GM19023 (cell line): ENCODE data around the gene ADAMTS6.

Experiments used
- ATAC-seq: cut with Tn5 transposase; IDR thresholded peaks from one replicate; pipeline ENCODE4 v1.9.1; 2021; ENCODE audit warnings: mild to moderate bottlenecking, moderate library complexity; ENCODE audit not compliant: unreplicated experiment

ADAMTS6 gene

DNA sequence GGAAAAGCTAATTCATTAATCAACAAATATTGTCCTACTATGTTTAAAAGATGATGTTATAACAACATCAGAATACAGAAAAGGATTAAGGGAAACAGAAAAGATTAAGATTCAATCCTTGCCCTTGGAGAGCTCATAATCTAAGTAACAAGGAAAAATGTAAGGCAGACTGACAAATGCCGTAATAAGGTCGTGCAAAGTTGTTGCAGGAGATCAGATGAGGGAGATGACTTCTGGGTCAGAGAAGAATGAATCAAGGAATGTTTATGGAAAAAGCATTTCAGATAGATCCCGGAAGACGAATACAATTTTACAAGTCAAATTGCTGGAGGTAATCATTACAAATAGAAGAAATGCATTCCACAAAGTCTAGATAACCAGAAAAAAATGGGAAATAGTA lies 6.4 kb downstream of the ADAMTS6 start:
- ATAC-seq, result no peak

DNA sequence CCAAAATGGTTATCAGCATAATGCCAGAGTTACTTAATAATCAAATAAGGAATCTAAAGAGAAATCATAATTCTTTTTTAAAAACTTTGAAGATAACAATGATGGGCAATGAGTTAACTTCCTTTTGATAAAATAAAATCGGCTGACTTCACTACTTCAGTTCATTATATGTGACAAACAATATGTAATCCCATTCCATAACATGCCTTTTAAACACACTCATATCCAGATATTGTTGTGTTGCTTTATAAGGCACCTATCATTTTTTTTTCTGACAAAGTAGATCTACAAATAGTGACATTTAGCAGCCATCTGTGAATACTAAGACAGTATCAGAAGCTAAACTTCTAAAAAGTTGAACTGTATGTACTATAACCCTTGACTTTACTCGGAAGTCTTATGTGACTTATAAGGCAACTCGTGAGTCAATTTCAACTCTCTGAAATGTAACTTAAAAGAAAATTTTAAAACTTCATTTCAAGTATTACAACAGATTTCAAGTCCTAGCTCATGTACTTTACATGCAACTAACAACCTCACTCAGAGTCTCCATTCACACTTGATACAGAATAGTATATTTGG lies 7.5 kb downstream of the ADAMTS6 start:
- no peak for ATAC-seq

- no peak for ATAC-seq
Observed at GRCh38 chr5:65468633-65469032, 13.1 kb downstream of the ADAMTS6 start.

DNA sequence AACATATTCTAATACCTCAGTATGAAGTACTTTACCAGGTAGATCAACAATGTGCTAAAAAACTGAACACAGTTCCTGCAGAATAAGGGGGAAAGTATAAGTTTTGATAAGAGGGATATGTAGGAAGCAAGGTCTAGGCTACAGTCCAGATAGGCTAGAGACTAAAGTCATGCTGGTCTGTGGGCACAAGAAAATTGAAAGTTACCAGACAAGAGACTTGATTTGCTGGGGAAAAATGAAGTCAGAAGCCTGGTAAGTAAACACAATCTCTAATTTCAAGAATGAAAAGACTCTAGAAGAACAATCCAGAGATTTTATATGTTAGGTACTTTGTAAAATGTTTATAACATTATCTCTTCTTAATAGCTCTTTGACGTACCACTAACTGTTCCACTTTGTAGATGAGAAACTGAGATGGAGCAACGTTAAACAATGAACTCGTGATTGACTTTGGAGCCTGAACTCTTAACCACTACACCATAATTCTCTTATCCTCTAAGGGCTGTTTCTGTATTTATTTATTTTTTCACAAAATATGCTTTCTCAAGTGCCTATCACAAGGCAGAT lies 19.5 kb downstream of the ADAMTS6 start:
- ATAC-seq, result no peak

- ATAC-seq, result no peak
Observed at GRCh38 chr5:65461490-65461889, 20.2 kb downstream of the ADAMTS6 start.

- ATAC-seq, result no peak
Observed at GRCh38 chr5:65459995-65460394, 21.7 kb downstream of the ADAMTS6 start.

- no peak for ATAC-seq
Observed at GRCh38 chr5:65455064-65455463, 26.7 kb downstream of the ADAMTS6 start.

GRCh38 chr5:65451436-65451835 lies 30.3 kb downstream of the ADAMTS6 start:
- ATAC-seq, result no peak

- no peak for ATAC-seq
Observed at GRCh38 chr5:65446682-65447081, 35.0 kb downstream of the ADAMTS6 start.

GRCh38 chr5:65441800-65442199 lies 39.9 kb downstream of the ADAMTS6 start:
- ATAC-seq, result no peak

- no peak for ATAC-seq
Observed at GRCh38 chr5:65440456-65440855, 41.3 kb downstream of the ADAMTS6 start.

DNA sequence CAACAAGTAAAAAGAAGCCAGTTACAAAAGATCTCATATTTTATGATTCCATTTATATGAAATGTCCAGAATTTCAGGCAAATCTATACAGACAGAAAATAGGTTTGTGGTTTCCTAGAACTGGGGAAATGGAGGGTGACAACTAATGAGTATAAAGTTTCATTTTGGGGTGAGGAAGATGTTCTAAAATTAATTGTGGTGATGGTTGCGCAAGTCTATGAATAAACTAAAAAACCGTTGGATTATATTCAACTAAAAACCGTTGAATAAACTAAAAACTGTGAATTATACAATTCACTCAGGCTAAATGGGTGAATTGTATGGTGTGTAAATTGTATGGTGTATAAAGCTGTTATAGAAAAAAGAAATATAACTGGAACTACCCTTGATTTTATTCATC lies 47.6 kb downstream of the ADAMTS6 start:
- no peak for ATAC-seq

GRCh38 chr5:65426656-65427055 lies 55.1 kb downstream of the ADAMTS6 start:
- no peak for ATAC-seq

DNA sequence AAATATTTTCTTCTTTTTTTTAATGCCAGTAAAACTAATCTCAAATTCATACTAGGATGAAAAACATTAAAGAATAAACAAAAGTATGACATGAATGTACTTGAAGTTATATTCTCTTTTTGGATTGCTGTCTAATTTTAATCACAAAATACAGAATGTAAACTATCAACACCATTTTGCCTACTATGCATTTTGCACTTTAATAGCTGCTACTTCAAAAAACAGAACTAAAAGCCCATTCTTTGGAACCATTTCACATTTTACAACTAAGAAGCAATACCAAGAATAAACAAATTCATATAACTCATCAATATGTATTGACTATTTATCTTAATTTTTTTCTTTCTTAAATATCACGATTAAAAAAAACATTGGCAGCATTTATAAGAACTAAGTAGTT lies 58.1 kb downstream of the ADAMTS6 start:
- ATAC-seq, result no peak

GRCh38 chr5:65418661-65419060 lies 63.1 kb downstream of the ADAMTS6 start:
- no peak for ATAC-seq

- no peak for ATAC-seq
Observed at GRCh38 chr5:65413822-65414221, 67.9 kb downstream of the ADAMTS6 start.

DNA sequence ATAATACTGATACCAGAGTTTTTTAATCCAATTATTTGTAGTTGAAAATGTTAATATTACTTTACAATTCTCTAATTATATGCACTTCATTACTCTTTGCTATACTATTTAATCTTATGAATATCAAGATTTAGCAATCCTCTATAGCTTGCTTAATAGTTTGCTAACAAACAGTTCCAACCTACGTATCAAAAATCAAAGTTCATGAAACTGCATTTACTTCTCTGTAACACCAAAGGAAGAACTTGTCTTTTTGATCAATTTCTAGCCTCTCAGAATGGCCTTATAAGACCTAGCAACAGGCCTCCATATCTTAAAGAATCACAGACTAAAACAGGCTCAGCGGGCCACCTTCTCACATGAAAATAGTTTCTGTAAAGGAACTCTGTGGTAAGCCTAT lies 68.9 kb downstream of the ADAMTS6 start:
- no peak for ATAC-seq

- no peak for ATAC-seq
Observed at GRCh38 chr5:65411356-65411755, 70.4 kb downstream of the ADAMTS6 start.

DNA sequence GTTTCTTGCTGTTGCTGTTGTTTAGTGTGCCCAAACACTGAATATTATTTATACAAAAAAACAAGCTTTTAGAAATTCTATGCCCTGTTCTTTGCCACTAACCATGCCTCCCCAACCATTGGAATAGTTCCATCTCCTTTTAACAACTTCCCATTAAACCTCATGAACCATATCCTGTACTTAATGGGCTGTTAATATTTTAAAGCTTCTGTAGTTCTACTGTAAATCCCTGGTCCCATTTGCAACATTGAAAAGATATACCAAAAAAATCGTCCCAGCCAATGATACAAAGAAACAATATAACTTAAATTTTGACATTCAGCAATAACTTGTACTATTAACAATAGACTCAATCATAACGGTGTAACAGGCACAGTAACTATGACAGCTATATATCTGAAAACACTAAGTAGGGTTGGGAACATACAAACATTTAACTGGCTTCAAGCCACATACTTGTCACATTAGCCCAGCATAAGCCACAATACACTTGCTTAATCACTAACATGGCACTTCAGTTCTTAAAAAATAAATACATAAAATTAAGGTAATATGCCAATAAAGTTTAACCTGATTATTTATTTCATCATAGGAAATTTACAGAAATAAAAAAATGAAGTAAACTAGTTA lies 86.1 kb downstream of the ADAMTS6 start:
- ATAC-seq, result no peak

- ATAC-seq, result no peak
Observed at GRCh38 chr5:65394087-65394486, 87.6 kb downstream of the ADAMTS6 start.

GRCh38 chr5:65391591-65391990 lies 90.1 kb downstream of the ADAMTS6 start:
- no peak for ATAC-seq

DNA sequence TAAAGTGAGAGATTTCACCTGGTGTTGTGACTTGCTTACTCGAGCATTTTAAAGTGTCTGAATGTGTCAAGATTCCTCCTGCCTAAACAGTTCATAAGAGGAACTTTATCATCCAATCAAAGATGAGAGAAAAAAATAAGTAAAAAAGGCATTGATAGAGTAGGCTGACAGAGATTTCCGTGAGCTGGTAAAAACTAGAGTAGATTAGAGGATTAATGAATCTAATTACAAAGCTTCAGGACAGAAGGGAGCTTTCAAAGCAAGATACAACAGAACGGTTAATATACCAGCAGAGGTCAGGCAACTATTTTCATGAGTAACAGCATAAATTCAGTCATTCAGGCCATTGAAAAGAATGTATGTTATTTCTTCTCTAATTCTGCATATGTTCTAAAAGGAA lies 91.5 kb downstream of the ADAMTS6 start:
- no peak for ATAC-seq

- ATAC-seq, result no peak
Observed at GRCh38 chr5:65383859-65384258, 97.9 kb downstream of the ADAMTS6 start.
